Ectodermal cell (in vitro differentiated cells): ENCODE measurements around the gene MAP1B.

Experiments
- H3K27ac ChIP-seq: 2 replicates; pipeline ENCODE4 v1.7.0; 2013; ENCODE audit warnings: mild to moderate bottlenecking, low read depth, low read length; ENCODE audit not compliant: insufficient read depth, poor library complexity, severe bottlenecking
- H3K27me3 ChIP-seq: 2 replicates; pipeline ENCODE4 v1.7.0; 2013; ENCODE audit warnings: mild to moderate bottlenecking, low read length; ENCODE audit not compliant: insufficient read depth, control insufficient read depth, poor library complexity, severe bottlenecking
- H3K36me3 ChIP-seq: one replicate; pipeline ENCODE4 v1.7.0; 2013; ENCODE audit warnings: low read length; ENCODE audit not compliant: control insufficient read depth, insufficient read depth
- H3K4me1 ChIP-seq: one replicate; pipeline ENCODE4 v1.7.0; 2013; ENCODE audit warnings: low read length; ENCODE audit not compliant: control insufficient read depth, insufficient read depth
- H3K4me3 ChIP-seq: 2 replicates; pipeline ENCODE4 v1.7.0; 2013; ENCODE audit warnings: low read depth, low read length, control low read depth; ENCODE audit not compliant: insufficient read depth
- H3K9me3 ChIP-seq: 2 replicates; pipeline ENCODE4 v1.7.0; 2013; ENCODE audit warnings: mild to moderate bottlenecking, low read length, moderate library complexity; ENCODE audit not compliant: control insufficient read depth
- WGBS, 2 experiments: methylation state at CpG; one replicate each; pipeline ENCODE4 v1.1.7; 2013; ENCODE audit warnings: missing lambda C conversion rate in 2 of 2; 5-methylcytosine and 5-hydroxymethylcytosine counted together

Gene MAP1B

DNA sequence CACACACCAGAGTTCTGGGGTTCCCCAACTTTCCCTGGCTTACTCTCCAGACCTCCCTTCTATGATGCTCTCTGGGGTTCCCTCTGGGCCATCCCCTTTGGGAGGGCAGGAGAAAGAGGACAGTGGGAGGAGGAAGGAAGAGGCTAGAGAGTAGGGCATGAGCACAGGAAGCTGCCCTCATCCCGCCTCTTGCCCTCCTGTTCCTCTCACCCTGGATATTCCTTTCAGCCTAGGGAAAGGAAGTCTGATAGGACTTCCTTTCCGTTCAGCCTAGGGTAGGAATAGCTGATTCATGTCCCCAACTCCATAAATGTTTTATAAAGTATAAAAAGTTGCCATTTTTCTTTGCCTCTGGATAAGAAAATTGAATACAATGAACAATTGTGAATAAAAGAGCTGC lies 7.4 kb downstream of the MAP1B start:
- Histone ChIP-seq H3K27ac (no peak overlapping the region), H3K4me3 (no peak overlapping the region), H3K36me3 (peaks cover 54% of the 10 kb centered on the region), H3K27me3 (no peaks in the 10 kb centered on the region), H3K9me3 (no peaks in the 10 kb centered on the region), H3K4me1 (peaks cover 16% of the 10 kb centered on the region)
- WGBS, 2 experiments = 100% methylated on average over 1 of the region's 2 CpGs; no CpG with 5 or more reads in 1 of the 2 experiments

DNA sequence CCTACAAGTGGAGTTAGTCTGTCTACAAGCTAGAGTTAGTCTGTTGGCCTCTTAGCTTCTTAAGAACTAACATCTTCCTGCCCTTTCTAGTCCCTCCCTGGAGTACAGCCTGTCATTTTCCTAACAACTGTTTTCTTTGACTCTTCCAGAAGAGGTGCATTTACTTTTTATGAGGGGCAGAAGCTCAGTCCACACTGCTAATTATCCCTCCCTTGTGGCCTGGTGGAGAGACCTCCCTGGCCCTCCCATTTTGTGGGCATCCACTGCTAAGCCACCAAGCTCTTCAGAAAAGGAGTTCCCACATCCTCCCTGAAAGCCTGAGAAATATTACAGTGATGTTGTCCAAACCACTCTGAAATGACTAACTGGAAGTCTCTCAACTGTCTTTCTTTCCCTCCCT lies 8.0 kb downstream of the MAP1B start:
- H3K4me3 ChIP-seq = no peak overlapping the region
- no peaks in the 10 kb centered on the region for H3K9me3 ChIP-seq
- no peak overlapping the region for H3K27ac ChIP-seq
- no peaks in the 10 kb centered on the region for H3K27me3 ChIP-seq
- H3K4me1 ChIP-seq = peaks cover 9% of the 10 kb centered on the region
- H3K36me3 ChIP-seq = peaks cover 47% of the 10 kb centered on the region

DNA sequence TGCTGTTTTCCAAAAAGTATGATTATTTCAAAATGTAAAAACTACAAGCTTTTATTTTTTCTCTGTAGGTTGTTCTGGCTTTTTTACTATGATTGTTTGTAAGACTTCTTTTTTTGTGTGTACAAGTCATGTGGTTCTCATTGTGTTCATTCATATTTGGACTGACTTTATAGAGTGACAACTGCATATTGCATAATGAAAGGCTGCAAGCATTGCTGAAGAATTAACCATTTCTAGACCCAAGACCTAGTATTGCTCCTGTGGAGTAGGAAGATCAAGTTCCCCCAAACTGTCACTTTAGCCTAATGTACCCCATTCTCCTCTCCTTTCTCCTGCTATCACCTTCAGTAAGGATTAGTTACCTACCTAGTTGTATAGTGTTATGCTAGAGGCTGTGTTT lies 10.0 kb downstream of the MAP1B start:
- Histone ChIP-seq H3K27me3 (no peaks in the 10 kb centered on the region), H3K4me1 (peaks cover 23% of the 10 kb centered on the region), H3K27ac (no peak overlapping the region), H3K9me3 (no peaks in the 10 kb centered on the region), H3K36me3 (peaks cover 46% of the 10 kb centered on the region), H3K4me3 (no peak overlapping the region)

DNA sequence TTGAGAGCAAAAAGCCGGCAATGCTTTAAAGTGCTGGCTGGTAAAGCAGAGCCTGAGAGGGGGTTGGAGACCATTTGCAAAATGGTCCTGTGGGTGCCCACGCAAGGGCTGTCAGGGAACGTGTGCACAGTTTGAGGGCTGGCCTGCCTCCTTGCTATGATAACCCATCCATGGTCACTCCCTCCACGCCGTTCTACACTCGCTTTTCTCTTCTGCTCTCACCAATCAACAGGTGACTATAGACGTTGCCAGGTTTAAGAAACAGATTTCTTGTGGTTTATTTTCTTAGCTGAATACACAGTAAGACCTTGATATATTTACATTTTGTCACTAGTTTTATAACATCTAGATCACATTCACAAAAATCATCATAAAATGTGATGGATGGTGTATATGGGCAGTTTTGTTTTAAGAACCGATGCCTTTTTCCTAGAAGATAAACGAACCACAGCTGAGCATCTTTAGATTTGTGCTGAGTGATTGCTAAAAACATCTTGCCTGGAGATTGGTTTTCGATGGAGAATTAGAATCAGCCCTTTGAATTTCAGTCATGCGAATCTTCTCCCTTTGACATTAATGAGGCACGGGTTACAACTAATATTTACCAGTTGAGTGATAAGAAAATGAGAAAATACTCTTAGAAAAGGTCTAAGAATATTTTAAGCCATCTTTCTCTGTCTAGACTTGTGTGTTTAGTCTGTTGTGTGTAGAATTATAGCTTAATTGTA lies 13.9 kb downstream of the MAP1B start:
- Histone ChIP-seq H3K36me3 (peaks cover 32% of the 10 kb centered on the region), H3K27ac (peak overlapping the region; percentile 6)

DNA sequence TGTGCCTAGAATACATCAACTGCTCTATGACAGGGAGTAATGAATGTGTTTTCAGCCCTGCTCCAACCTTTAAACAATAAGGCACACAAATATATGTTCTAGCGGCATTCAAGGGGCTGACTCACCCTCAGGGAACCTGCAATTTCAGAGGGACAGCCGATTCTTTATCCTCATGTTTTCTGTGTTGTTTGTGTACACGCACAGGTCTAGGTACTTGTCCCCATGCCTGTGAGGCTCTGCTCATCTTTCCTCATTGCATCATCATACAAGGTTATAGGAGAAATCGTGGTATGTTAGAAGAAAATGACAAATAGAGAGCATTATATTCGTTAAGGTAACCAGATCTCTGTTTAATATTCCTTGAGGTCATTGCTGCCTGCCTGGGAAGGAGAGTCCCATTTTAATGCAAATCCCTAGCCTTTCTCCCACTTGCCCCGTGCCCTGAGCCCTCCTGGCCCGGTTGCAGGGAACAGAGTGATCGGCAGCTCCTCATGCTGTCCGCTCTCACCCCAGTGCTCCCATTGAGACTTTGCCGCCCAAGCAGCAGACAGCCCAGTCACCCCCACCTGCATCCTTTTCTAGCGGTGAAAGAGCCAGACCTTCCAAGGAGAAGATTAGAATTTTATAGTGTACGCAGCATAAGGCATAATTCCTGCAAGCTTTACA lies 14.6 kb downstream of the MAP1B start:
- Histone ChIP-seq H3K27me3 (no peaks in the 10 kb centered on the region), H3K4me3 (no peak overlapping the region), H3K36me3 (peaks cover 26% of the 10 kb centered on the region), H3K9me3 (no peaks in the 10 kb centered on the region), H3K4me1 (peaks cover 38% of the 10 kb centered on the region), H3K27ac (peak overlapping the region; percentile 6)
- WGBS, 2 experiments = 37% methylated on average over 11 to 12 of the region's 12 CpGs

More for the DNA sequence above, 13.9 kb downstream of the MAP1B start:
- peaks cover 36% of the 10 kb centered on the region for H3K4me1 ChIP-seq
- H3K9me3 ChIP-seq = no peaks in the 10 kb centered on the region
- H3K27me3 ChIP-seq = no peaks in the 10 kb centered on the region
- no peak overlapping the region for H3K4me3 ChIP-seq
- 78 to 81% methylated on average over 9 to 12 of the region's 12 CpGs for WGBS, 2 experiments

- Histone ChIP-seq H3K9me3 (no peaks in the 10 kb centered on the region), H3K36me3 (peaks cover 19% of the 10 kb centered on the region), H3K27me3 (no peaks in the 10 kb centered on the region), H3K4me3 (no peak overlapping the region), H3K27ac (no peak overlapping the region), H3K4me1 (peaks cover 38% of the 10 kb centered on the region)
- 43 to 54% methylated on average over 3 of the region's 3 CpGs for WGBS, 2 experiments
Measured at GRCh38 chr5:72122602-72123001, 15.3 kb downstream of the MAP1B start.

DNA sequence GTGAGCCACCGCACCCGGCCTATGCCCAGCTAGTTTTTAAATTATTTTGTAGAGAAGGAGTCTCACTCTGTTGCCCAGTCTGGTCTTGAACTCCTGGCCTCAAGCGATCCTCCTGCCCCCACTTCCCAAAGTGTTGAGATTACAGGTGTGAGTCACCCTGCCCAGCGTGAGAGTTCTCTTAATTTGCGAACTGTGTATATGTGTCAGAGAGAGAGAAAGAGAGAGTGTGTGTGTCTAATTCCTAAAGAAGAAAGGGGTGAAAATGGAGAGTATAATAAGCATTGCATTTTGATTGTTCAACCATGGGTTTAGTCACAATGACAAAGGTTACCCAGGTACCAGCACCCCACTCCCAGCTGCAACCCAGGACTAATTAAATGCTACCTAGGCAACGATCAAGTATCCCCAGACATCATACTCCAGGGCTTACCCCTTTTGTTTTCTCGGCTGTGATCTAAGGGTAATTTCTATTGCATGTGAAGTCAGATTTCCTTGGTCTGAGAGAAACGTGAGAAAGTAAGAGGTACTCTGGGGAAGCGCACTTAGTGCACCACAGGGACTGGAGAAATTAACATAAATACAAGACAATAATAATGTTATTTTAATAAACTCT lies 16.6 kb downstream of the MAP1B start:
- 83 to 90% methylated on average over 8 to 9 of the region's 9 CpGs for WGBS, 2 experiments
- Histone ChIP-seq H3K36me3 (peaks cover 7% of the 10 kb centered on the region), H3K4me1 (peaks cover 38% of the 10 kb centered on the region), H3K27me3 (no peaks in the 10 kb centered on the region), H3K4me3 (no peak overlapping the region), H3K27ac (no peak overlapping the region), H3K9me3 (no peaks in the 10 kb centered on the region)

- Histone ChIP-seq H3K4me1 (peaks cover 38% of the 10 kb centered on the region), H3K36me3 (no peaks in the 10 kb centered on the region), H3K27me3 (no peaks in the 10 kb centered on the region), H3K4me3 (no peak overlapping the region), H3K27ac (no peak overlapping the region), H3K9me3 (no peaks in the 10 kb centered on the region)
- 100% methylated on average over 1 of the region's 1 CpG for WGBS, 2 experiments
Measured at GRCh38 chr5:72125271-72125940, 18.1 kb downstream of the MAP1B start.

- peaks cover 33% of the 10 kb centered on the region for H3K4me1 ChIP-seq
- no peaks in the 10 kb centered on the region for H3K36me3 ChIP-seq
- no peaks in the 10 kb centered on the region for H3K9me3 ChIP-seq
- WGBS, 2 experiments = 5 to 9% methylated on average over 1 of the region's 1 CpG
- no peak overlapping the region for H3K27ac ChIP-seq
- no peak overlapping the region for H3K4me3 ChIP-seq
- no peaks in the 10 kb centered on the region for H3K27me3 ChIP-seq
Measured at GRCh38 chr5:72125941-72126620, 18.8 kb downstream of the MAP1B start.
